HepG2 (cell line): ENCODE data around the gene TAMALIN. TPM values are rescaled to one million over a fixed set of nuclear protein-coding genes. Genes with fewer than 3 reads are reported as not detected.

Experiments used
- ATAC-seq: fragments of 200-7000 bp; cut with Tn5 transposase; 3 replicates; pipeline ENCODE4 v1.9.1; 2020; ENCODE audit warnings: mild to moderate bottlenecking, moderate library complexity
- BruUV-seq: library from RNA; stranded (reverse); fragments of 400-500 nt; replicated peaks from 2 replicates; lab custom pipeline; 2021; lab: Mats Ljungman, UMichigan
- CTCF ChIA-PET: fragments of 300-600 bp; formaldehyde crosslinking; extraction: SDS; loops from one replicate; lab custom pipeline; 2021; ENCODE audit warnings: low total read pairs, inconsistent platforms, low intra/inter-chr PET ratio; lab: Yijun Ruan, JAX
- POLR2A ChIA-PET: fragments of 350-600 bp; sonication (Branson Sonifier 250); formaldehyde crosslinking; loops from one replicate; lab custom pipeline; 2020; ENCODE audit warnings: antibody characterized with exemption, inconsistent platforms; lab: Yijun Ruan, JAX
- DNase-seq: peaks from one replicate; pipeline ENCODE4 v3.0.0-alpha.2; 2015; ENCODE audit warnings: low spot score
- FAIRE-seq: peaks from 3 replicates; lab custom pipeline; 2011; peaks lifted over from hg19 to GRCh38; lab: Jason Lieb, UNC
- H2AFZ ChIP-seq: one replicate; pipeline ENCODE4 v1.6.1; 2011; ENCODE audit warnings: low read length, inconsistent platforms
- H3K27ac ChIP-seq: fragments of 300-600 bp; 3 replicates; pipeline ENCODE4 v1.8.0; 2011; ENCODE audit warnings: mixed run types, mild to moderate bottlenecking, mixed read lengths, low read length, inconsistent platforms; ENCODE audit not compliant: insufficient read depth; ENCODE audit errors: extremely low read length
- H3K27me3 ChIP-seq, 2 experiments: fragments of 200-600 bp in 1 of 2; 2 replicates in 1 of 2; 3 replicates in 1 of 2; pipeline versions ENCODE4 v1.6.0 to v1.8.0; 2011; ENCODE audit warnings: low read length in 2 of 2, mild to moderate bottlenecking in 2 of 2, moderate library complexity in 2 of 2, inconsistent platforms in 1 of 2; ENCODE audit not compliant: insufficient read depth in 2 of 2, control insufficient read depth in 1 of 2
- H3K36me3 ChIP-seq, 2 experiments: fragments of 200-600 bp in 1 of 2; replicated peaks in 1 of 2; 2 replicates in 1 of 2; 3 replicates in 1 of 2; pipeline versions ENCODE4 v1.5.1 to v1.8.0; 2011; ENCODE audit warnings: low read length in 2 of 2, inconsistent platforms in 1 of 2; ENCODE audit not compliant: insufficient read depth in 2 of 2, control insufficient read depth in 1 of 2
- H3K4me1 ChIP-seq: 2 replicates; pipeline ENCODE4 v1.5.1; 2012; ENCODE audit warnings: low read length, inconsistent platforms; ENCODE audit not compliant: insufficient read depth
- H3K4me2 ChIP-seq: 2 replicates; pipeline ENCODE4 v1.6.0; 2011; ENCODE audit warnings: low read depth, low read length, inconsistent platforms
- H3K4me3 ChIP-seq, 3 experiments: fragments of 200-600 bp in 1 of 3; sonication (generic), shearing (Covaris generic) in 1 of 3; replicated peaks in 1 of 3; 2 replicates each; pipeline ENCODE4 v1.5.1; 2011 to 2016; ENCODE audit warnings: low read length in 3 of 3, inconsistent platforms in 2 of 3, low read depth in 2 of 3, mild to moderate bottlenecking in 2 of 3, control low read depth in 1 of 3, mixed read lengths in 1 of 3; ENCODE audit not compliant: insufficient read depth in 1 of 3
- H3K79me2 ChIP-seq: one replicate; pipeline ENCODE4 v1.6.1; 2011; ENCODE audit warnings: low read length, inconsistent platforms; ENCODE audit not compliant: insufficient read depth
- H3K9ac ChIP-seq: 2 replicates; pipeline ENCODE4 v1.6.0; 2011; ENCODE audit warnings: mild to moderate bottlenecking, low read depth, low read length, inconsistent platforms; ENCODE audit not compliant: insufficient read depth
- H3K9me3 ChIP-seq: 2 replicates; pipeline ENCODE4 v1.5.1; 2012; ENCODE audit warnings: mild to moderate bottlenecking, low read length
- H4K20me1 ChIP-seq: 2 replicates; pipeline ENCODE4 v1.6.0; 2011; ENCODE audit warnings: inconsistent platforms, mild to moderate bottlenecking, low read length, moderate library complexity; ENCODE audit not compliant: insufficient read depth
- MTA3 ChIP-seq: sonication (generic); formaldehyde crosslinking; IDR thresholded peaks from 2 replicates; pipeline ENCODE4 v1.4.0; 2020; ENCODE audit warnings: missing genetic modification reagents
- PBX3 ChIP-seq: sonication (generic); formaldehyde crosslinking; IDR thresholded peaks from 2 replicates; pipeline ENCODE4 v1.8.1; 2023; ENCODE audit warnings: missing genetic modification reagents, inconsistent platforms, borderline replicate concordance
- POLR2AphosphoS2 ChIP-seq: IDR thresholded peaks from 2 replicates; pipeline ENCODE4 v1.6.1; 2011; ENCODE audit warnings: low read depth, low read length, improper control_type of control experiment
- TP53 ChIP-seq: sonication (generic); formaldehyde crosslinking; conservative IDR thresholded peaks from 2 replicates; pipeline ENCODE4 v1.4.0; 2020; ENCODE audit warnings: missing genetic modification reagents
- ZBTB26 ChIP-seq: IDR thresholded peaks from 2 replicates; pipeline ENCODE4 v1.6.1; 2016; ENCODE audit warnings: missing compliant biosample characterization, missing genetic modification reagents, borderline replicate concordance
- ZFAT ChIP-seq: sonication (generic); formaldehyde crosslinking; conservative IDR thresholded peaks from 2 replicates; pipeline ENCODE4 v1.8.1; 2023; ENCODE audit warnings: missing genetic modification reagents, inconsistent platforms
- WGBS: methylation state at CpG from one replicate; pipeline ENCODE4 v1.1.6; 2017; ENCODE audit warnings: low lambda C conversion rate; 5-methylcytosine and 5-hydroxymethylcytosine counted together
- in situ Hi-C: cut with HindIII; loops from 2 replicates; pipeline ENCODE4 v1.10.0; 2017; ENCODE audit warnings: low pct_unique_long_range_greater_than_20kb; ENCODE audit not compliant: extremely low pct_ligation_motif_present
- intact Hi-C: fragments of 100-400 bp; cut with micrococcal nuclease; formaldehyde crosslinking; loops from one replicate; pipeline ENCODE4 v1.10.0; 2022; ENCODE audit not compliant: unreplicated experiment
- polyA plus RNA-seq, 8 experiments: library from polyadenylated mRNA; depleted of rRNA in 3 of 8; stranded (reverse) in 7 of 8; unstranded in 1 of 8; fragments of >200 nt; fragmentation: Illumina TruSeq in 4 of 8; extraction: Trizol in 4 of 8; gene quantifications; 2 replicates each; pipeline versions ENCODE4 v1.2.1 to v1.2.3, GENCODE V29; 2011 to 2016; ENCODE audit warnings: low read depth in 4 of 8, missing spikeins in 1 of 8, mixed read lengths in 1 of 8; ENCODE audit not compliant: insufficient read depth in 1 of 8
- total RNA-seq, 5 experiments: library from RNA; depleted of rRNA; stranded (reverse); fragments of >200 nt; fragmentation: Illumina TruSeq; extraction: Trizol; gene quantifications; 2 replicates each; pipeline ENCODE4 v1.2.3, GENCODE V29; 2016; ENCODE audit warnings: low read depth in 1 of 5
- TF ChIP-seq, protein P1 (sequence below): sonication (generic); formaldehyde crosslinking; IDR thresholded peaks from 2 replicates; pipeline ENCODE4 v1.5.1; 2020; ENCODE audit warnings: mild to moderate bottlenecking, missing genetic modification reagents, moderate library complexity
- TF ChIP-seq, protein P2 (sequence below): sonication (generic); formaldehyde crosslinking; IDR thresholded peaks from 2 replicates; pipeline ENCODE4 v1.5.0; 2020; ENCODE audit warnings: mild to moderate bottlenecking, missing genetic modification reagents

Gene TAMALIN
- total and polyA plus RNA-seq, 2 of the 13 experiments (the other 11 are each of a cell fraction or from before 2014, with no cell fraction given), result 2.9 to 10.9 TPM

DNA sequence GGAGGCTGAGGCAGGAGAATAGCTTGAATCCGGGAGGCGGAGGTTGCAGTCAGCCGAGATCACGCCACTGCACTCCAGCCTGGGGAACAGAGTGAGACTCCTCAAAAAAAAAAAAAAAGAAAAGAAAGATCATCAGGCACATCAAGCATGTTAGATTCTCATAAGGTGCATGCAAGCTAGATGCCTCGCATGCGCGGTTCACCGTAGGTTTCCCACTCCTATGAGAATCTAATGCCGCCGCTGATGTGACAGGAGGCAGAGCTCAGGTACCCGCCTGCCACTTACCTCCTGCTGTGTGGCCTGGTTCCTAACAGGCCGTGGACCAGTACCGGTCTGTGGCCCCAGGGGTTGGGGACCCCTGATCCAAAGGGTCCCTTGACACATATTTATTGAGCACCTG is 48.2 kb upstream of the TAMALIN start:
- ChIA-PET POLR2A (interaction anchor here (1.7 kb wide), 1 partner anchor 18 kb away, joined by 7 read pairs; no protein-coding TSS in a partner anchor), CTCF (no interaction called here)
- ATAC-seq (no peak), DNase-seq (no peak), FAIRE-seq (no peak)
- peaks cover 90% of the 10 kb centered on the region for H3K4me1 ChIP-seq
- no peak overlapping the region for H3K4me3 ChIP-seq
- no peaks in the 10 kb centered on the region; a peak in 1 of 5 replicates for H3K36me3 ChIP-seq
- no peaks in the 10 kb centered on the region for H3K27me3 ChIP-seq
- no peaks in the 10 kb centered on the region for H3K9me3 ChIP-seq
- H4K20me1 ChIP-seq, result no peaks in the 10 kb centered on the region
- WGBS, result 93% methylated on average over 12 of the region's 13 CpGs
- no TSS peak for BruUV-seq
- in situ Hi-C loops (no loop called here), intact Hi-C loops (no loop called here)
- H3K9ac ChIP-seq, result no peak overlapping the region
- peaks cover 83% of the 10 kb centered on the region for H3K79me2 ChIP-seq
- no peak overlapping the region for H2AFZ ChIP-seq
- H3K27ac ChIP-seq, result peak overlapping the region; percentile 71
- TF ChIP-seq MTA3, result no peak
- TF ChIP-seq ZBTB26 (CRISPR knock-in tag), result no peak
- no peak for TF ChIP-seq TP53 (CRISPR knock-in tag)
- no peak for TF ChIP-seq ZFAT (CRISPR knock-in tag)
- TF ChIP-seq, protein P1, sequence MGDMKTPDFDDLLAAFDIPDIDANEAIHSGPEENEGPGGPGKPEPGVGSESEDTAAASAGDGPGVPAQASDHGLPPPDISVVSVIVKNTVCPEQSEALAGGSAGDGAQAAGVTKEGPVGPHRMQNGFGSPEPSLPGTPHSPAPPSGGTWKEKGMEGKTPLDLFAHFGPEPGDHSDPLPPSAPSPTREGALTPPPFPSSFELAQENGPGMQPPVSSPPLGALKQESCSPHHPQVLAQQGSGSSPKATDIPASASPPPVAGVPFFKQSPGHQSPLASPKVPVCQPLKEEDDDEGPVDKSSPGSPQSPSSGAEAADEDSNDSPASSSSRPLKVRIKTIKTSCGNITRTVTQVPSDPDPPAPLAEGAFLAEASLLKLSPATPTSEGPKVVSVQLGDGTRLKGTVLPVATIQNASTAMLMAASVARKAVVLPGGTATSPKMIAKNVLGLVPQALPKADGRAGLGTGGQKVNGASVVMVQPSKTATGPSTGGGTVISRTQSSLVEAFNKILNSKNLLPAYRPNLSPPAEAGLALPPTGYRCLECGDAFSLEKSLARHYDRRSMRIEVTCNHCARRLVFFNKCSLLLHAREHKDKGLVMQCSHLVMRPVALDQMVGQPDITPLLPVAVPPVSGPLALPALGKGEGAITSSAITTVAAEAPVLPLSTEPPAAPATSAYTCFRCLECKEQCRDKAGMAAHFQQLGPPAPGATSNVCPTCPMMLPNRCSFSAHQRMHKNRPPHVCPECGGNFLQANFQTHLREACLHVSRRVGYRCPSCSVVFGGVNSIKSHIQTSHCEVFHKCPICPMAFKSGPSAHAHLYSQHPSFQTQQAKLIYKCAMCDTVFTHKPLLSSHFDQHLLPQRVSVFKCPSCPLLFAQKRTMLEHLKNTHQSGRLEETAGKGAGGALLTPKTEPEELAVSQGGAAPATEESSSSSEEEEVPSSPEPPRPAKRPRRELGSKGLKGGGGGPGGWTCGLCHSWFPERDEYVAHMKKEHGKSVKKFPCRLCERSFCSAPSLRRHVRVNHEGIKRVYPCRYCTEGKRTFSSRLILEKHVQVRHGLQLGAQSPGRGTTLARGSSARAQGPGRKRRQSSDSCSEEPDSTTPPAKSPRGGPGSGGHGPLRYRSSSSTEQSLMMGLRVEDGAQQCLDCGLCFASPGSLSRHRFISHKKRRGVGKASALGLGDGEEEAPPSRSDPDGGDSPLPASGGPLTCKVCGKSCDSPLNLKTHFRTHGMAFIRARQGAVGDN (CRISPR knock-in tag), result 0 out of 2 replicates have a peak, but pooled peaks have one; percentile 4
- TF ChIP-seq, protein P2, sequence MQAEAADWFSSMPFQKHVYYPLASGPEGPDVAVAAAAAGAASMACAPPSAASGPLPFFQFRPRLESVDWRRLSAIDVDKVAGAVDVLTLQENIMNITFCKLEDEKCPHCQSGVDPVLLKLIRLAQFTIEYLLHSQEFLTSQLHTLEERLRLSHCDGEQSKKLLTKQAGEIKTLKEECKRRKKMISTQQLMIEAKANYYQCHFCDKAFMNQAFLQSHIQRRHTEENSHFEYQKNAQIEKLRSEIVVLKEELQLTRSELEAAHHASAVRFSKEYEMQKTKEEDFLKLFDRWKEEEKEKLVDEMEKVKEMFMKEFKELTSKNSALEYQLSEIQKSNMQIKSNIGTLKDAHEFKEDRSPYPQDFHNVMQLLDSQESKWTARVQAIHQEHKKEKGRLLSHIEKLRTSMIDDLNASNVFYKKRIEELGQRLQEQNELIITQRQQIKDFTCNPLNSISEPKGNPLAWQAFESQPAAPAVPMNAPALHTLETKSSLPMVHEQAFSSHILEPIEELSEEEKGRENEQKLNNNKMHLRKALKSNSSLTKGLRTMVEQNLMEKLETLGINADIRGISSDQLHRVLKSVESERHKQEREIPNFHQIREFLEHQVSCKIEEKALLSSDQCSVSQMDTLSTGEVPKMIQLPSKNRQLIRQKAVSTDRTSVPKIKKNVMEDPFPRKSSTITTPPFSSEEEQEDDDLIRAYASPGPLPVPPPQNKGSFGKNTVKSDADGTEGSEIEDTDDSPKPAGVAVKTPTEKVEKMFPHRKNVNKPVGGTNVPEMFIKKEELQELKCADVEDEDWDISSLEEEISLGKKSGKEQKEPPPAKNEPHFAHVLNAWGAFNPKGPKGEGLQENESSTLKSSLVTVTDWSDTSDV (CRISPR knock-in tag), result no peak
- TF ChIP-seq PBX3 (CRISPR knock-in tag), result no peak
- TF ChIP-seq POLR2AphosphoS2, result no peak
- H3K4me2 ChIP-seq, result no peak overlapping the region
